Loucy (cell line): ENCODE data around the gene CYSTM1.

ENCODE experiments used
- EZH2phosphoT487 ChIP-seq: fragments of 200-600 bp; IDR thresholded peaks from 2 replicates; pipeline ENCODE4 v1.6.1; 2018; ENCODE audit warnings: antibody characterized with exemption, mild to moderate bottlenecking, moderate library complexity, borderline replicate concordance
- TF ChIP-seq, protein P1 (sequence below): fragments of 200-600 bp; sonication (generic); conservative IDR thresholded peaks from 2 replicates; pipeline ENCODE4 v1.5.1; 2014; ENCODE audit warnings: mild to moderate bottlenecking, antibody characterized with exemption, low read length

DNA sequence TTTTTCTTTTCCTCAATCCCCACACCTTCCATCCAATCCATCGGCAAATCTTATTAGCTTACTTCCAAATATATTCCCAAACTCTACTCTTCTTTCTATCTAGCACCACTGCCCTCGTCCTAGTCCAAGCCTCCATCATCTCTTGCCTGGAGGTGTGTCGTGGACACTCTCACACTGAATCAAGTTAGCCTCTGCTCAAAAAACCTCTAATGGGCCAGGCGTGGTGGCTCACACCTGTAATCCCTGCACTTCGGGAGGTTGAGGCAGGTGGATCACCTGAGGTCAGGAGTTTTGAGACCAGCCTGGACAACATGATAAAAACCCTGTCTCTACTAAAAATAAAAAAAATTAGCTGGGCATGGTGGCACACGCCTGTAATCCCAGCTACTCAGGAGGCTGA, 81.7 kb downstream of the CYSTM1 start:
- TF ChIP-seq, protein P1, sequence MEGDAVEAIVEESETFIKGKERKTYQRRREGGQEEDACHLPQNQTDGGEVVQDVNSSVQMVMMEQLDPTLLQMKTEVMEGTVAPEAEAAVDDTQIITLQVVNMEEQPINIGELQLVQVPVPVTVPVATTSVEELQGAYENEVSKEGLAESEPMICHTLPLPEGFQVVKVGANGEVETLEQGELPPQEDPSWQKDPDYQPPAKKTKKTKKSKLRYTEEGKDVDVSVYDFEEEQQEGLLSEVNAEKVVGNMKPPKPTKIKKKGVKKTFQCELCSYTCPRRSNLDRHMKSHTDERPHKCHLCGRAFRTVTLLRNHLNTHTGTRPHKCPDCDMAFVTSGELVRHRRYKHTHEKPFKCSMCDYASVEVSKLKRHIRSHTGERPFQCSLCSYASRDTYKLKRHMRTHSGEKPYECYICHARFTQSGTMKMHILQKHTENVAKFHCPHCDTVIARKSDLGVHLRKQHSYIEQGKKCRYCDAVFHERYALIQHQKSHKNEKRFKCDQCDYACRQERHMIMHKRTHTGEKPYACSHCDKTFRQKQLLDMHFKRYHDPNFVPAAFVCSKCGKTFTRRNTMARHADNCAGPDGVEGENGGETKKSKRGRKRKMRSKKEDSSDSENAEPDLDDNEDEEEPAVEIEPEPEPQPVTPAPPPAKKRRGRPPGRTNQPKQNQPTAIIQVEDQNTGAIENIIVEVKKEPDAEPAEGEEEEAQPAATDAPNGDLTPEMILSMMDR: no peak
- no peak for TF ChIP-seq EZH2phosphoT487
